ENCODE results near the gene HDGFL2.
"Not testable (repeated sequence)": the region's sequence is repeated elsewhere in the genome, so short reads cannot be mapped to it uniquely, and the experiment has no call there.

The HDGFL2 gene

DNA sequence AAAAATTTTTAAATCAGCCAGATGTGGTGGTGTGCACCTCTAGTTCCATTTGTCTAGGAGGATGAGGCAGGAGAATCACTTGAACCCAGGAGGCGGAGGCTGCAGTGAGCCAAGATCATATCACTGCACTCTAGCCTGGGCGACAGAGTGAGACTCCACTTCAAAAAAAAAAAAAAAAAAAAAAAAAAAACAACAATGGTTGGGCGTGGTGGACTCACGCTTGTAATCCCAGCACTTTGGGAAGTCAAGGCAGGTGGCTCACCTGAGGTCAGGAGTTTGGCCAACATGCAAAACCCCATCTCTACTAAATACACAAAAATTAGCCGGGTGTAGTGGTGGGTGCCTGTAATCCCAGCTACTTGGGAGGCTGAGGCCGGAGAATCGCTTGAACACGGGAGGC, 55.3 kb downstream of the HDGFL2 start:
- DNase-seq (ENCODE audit: extremely low spot score), result not testable (repeated sequence)
- TF ChIP-seq ZNF384 (IDR thresholded peaks at IDR 0.05), result peak; percentile 61; the same call in 1 of the 2 replicates
- CTCF ChIA-PET, result interaction anchor here (1.3 to 2.9 kb wide), 2 partner anchors 8 to 10 kb away, joined by 4 to 20 read pairs; partner anchors contain the start of gene PLIN5
- POLR2A ChIA-PET, result interaction anchor here (1.2 kb wide), 1 partner anchor 8 kb away, joined by 4 read pairs; the partner anchor contains the start of gene PLIN5

DNA sequence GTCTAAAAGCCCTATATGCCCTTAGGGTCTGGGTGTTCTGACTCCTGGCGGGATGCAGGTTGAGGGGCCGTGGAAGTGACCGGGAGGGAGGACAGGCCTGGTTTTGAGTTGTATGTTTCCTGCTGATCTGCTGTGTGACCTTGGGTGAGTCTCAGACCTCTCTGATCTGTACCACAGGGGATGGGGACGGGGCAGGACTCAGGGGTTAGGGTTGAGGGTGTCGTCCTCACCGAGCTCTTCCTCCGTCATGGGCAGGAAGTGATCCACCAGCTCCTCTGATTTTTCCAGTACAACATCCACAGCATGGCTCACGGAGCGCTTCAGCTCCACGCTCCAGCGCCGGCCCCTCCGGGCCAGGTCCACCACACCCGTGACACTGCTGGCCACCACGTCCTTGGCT, 56.7 kb downstream of the HDGFL2 start:
- no peak for DNase-seq (ENCODE audit: extremely low spot score)
- TF ChIP-seq FOXA1 (IDR thresholded peaks at IDR 0.05), result no peak
- no peak for TF ChIP-seq FOXM1 (IDR thresholded peaks at IDR 0.05; ENCODE audit: borderline replicate concordance)
- TF ChIP-seq LEF1 (IDR thresholded peaks at IDR 0.05; ENCODE audit: borderline replicate concordance), result no peak
- CTCF ChIA-PET, result no interaction called here
- POLR2A ChIA-PET, result no interaction called here

DNA sequence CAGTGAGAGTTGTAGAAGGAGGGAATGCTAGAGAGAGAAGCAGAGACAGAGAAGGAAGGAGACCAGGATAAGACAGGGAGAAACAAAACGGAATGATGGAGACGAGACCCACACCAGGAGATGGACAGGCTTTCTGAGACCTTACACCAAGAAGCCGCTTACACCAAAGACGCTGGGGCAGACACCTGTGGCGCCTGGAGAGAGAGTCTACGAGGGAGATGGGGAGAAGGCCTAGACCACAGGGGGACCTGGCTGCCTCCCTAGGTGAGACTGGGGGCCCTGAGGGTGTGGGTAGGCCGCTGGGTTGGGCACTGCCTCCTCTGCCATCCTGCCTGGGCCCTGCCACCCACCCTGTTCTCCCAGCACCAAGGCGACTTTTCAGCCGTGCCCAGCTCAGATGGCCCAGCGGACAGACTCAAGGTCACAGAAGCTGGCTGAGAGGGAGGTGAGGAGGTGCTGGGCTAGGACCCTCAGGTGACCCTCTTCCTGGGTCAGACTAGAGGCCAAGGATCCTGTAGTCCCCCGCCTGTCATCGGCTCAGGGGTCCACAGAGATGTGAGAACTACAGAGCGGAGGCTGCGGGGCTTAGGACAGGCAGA, 57.9 kb downstream of the HDGFL2 start:
- no peak for DNase-seq (ENCODE audit: extremely low spot score)
- CTCF ChIA-PET, result no interaction called here
- TF ChIP-seq SP1 (IDR thresholded peaks at IDR 0.05) (no peak), FOXA1 (IDR thresholded peaks at IDR 0.05) (no peak), ELF4 (IDR thresholded peaks at IDR 0.05) (no peak), FOXM1 (IDR thresholded peaks at IDR 0.05; ENCODE audit: borderline replicate concordance) (no peak), ARNT (IDR thresholded peaks at IDR 0.05) (no peak), SUZ12 (IDR thresholded peaks at IDR 0.05) (no peak), NFRKB (IDR thresholded peaks at IDR 0.05) (no peak), CTBP1 (IDR thresholded peaks at IDR 0.05; ENCODE audit: borderline replicate concordance) (no peak), HDGF (IDR thresholded peaks at IDR 0.05; ENCODE audit: borderline replicate concordance) (no peak), BHLHE40 (IDR thresholded peaks at IDR 0.05; ENCODE audit: borderline replicate concordance) (no peak)
- TF ChIP-seq, protein P1, sequence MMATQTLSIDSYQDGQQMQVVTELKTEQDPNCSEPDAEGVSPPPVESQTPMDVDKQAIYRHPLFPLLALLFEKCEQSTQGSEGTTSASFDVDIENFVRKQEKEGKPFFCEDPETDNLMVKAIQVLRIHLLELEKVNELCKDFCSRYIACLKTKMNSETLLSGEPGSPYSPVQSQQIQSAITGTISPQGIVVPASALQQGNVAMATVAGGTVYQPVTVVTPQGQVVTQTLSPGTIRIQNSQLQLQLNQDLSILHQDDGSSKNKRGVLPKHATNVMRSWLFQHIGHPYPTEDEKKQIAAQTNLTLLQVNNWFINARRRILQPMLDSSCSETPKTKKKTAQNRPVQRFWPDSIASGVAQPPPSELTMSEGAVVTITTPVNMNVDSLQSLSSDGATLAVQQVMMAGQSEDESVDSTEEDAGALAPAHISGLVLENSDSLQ (IDR thresholded peaks at IDR 0.05), result no peak
- POLR2A ChIA-PET, result no interaction called here

- DNase-seq (ENCODE audit: extremely low spot score), result no peak
- TF ChIP-seq NFRKB (IDR thresholded peaks at IDR 0.05), result no peak
- no peak for TF ChIP-seq ELF4 (IDR thresholded peaks at IDR 0.05)
- no peak for TF ChIP-seq L3MBTL2 (conservative IDR thresholded peaks at IDR 0.05)
- no peak for TF ChIP-seq ARNT (IDR thresholded peaks at IDR 0.05)
- no peak for TF ChIP-seq SUZ12 (IDR thresholded peaks at IDR 0.05)
- TF ChIP-seq BHLHE40 (IDR thresholded peaks at IDR 0.05; ENCODE audit: borderline replicate concordance), result no peak
- no peak for TF ChIP-seq ZNF384 (IDR thresholded peaks at IDR 0.05)
- no peak for TF ChIP-seq FOXA1 (IDR thresholded peaks at IDR 0.05)
- TF ChIP-seq CTBP1 (IDR thresholded peaks at IDR 0.05; ENCODE audit: borderline replicate concordance), result no peak
- TF ChIP-seq TARDBP (IDR thresholded peaks at IDR 0.05), result no peak
- no peak for TF ChIP-seq SP1 (IDR thresholded peaks at IDR 0.05)
- TF ChIP-seq FOXK2 (IDR thresholded peaks at IDR 0.05), result no peak
- no peak for TF ChIP-seq HDGF (IDR thresholded peaks at IDR 0.05; ENCODE audit: borderline replicate concordance)
- no peak for TF ChIP-seq LEF1 (IDR thresholded peaks at IDR 0.05; ENCODE audit: borderline replicate concordance)
- TF ChIP-seq FOXM1 (IDR thresholded peaks at IDR 0.05; ENCODE audit: borderline replicate concordance), result no peak
- TF ChIP-seq, protein P1 (IDR thresholded peaks at IDR 0.05), result no peak
- CTCF ChIA-PET, result no interaction called here
- POLR2A ChIA-PET, result no interaction called here
Observed at GRCh38 chr19:4531562-4532165, 59.6 kb downstream of the HDGFL2 start.

GRCh38 chr19:4533334-4533733, 61.2 kb downstream of the HDGFL2 start:
- ChIA-PET POLR2A (interaction anchor here (1.5 kb wide), 1 partner anchor 62 kb away, joined by 3 read pairs; no protein-coding TSS in a partner anchor), CTCF (no interaction called here)
- TF ChIP-seq BHLHE40 (IDR thresholded peaks at IDR 0.05; ENCODE audit: borderline replicate concordance), result no peak
- no peak for TF ChIP-seq LEF1 (IDR thresholded peaks at IDR 0.05; ENCODE audit: borderline replicate concordance)
- no peak for TF ChIP-seq ARNT (IDR thresholded peaks at IDR 0.05)
- TF ChIP-seq TARDBP (IDR thresholded peaks at IDR 0.05), result no peak
- no peak for TF ChIP-seq ZNF384 (IDR thresholded peaks at IDR 0.05)
- no peak for TF ChIP-seq SP1 (IDR thresholded peaks at IDR 0.05)
- no peak for DNase-seq (ENCODE audit: extremely low spot score)

DNA sequence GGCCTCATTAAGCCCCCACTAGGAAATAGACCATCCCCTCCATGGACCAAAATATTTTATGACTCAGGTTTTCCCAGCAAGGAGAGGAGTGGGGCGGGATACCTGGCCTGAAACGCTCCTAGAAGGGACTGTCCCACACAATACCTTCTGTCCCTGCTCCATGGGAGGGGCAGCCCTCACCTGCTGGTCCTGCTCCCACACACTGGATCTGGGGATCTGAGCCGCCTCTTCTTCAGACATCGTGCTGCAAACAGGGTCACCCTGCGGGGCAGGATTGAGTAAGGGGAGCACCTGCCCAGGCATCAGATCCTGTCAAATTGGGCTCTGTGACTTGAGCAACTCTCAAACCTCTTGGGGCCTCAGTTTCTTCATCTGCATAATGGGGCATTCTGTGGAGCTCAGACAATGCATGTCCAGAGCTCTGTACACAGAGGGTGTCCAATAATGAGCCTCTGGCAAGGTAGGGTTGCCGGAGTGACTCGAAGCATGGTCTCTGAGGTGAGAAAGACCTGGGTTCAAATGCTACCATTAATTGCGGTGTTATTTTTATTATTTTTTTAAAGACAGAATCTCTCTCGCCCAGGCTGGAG, 61.8 kb downstream of the HDGFL2 start:
- TF ChIP-seq ARNT (IDR thresholded peaks at IDR 0.05), result no peak
- no peak for TF ChIP-seq FOXM1 (IDR thresholded peaks at IDR 0.05; ENCODE audit: borderline replicate concordance)
- no peak for TF ChIP-seq L3MBTL2 (conservative IDR thresholded peaks at IDR 0.05)
- no peak for TF ChIP-seq FOXA1 (IDR thresholded peaks at IDR 0.05)
- TF ChIP-seq SP1 (IDR thresholded peaks at IDR 0.05), result no peak
- TF ChIP-seq, protein P1 (IDR thresholded peaks at IDR 0.05), result no peak
- no peak for TF ChIP-seq FOXK2 (IDR thresholded peaks at IDR 0.05)
- TF ChIP-seq BHLHE40 (IDR thresholded peaks at IDR 0.05; ENCODE audit: borderline replicate concordance), result no peak
- TF ChIP-seq TARDBP (IDR thresholded peaks at IDR 0.05), result no peak
- TF ChIP-seq NFRKB (IDR thresholded peaks at IDR 0.05), result no peak
- no peak for TF ChIP-seq LEF1 (IDR thresholded peaks at IDR 0.05; ENCODE audit: borderline replicate concordance)
- no peak for TF ChIP-seq ELF4 (IDR thresholded peaks at IDR 0.05)
- TF ChIP-seq SUZ12 (IDR thresholded peaks at IDR 0.05), result no peak
- TF ChIP-seq CTBP1 (IDR thresholded peaks at IDR 0.05; ENCODE audit: borderline replicate concordance), result no peak
- no peak for TF ChIP-seq HDGF (IDR thresholded peaks at IDR 0.05; ENCODE audit: borderline replicate concordance)
- no peak for TF ChIP-seq ZNF384 (IDR thresholded peaks at IDR 0.05)
- POLR2A ChIA-PET, result interaction anchor here (1.4 to 1.5 kb wide), 2 partner anchors 63 kb away, joined by 3 read pairs; no protein-coding TSS in a partner anchor
- DNase-seq (ENCODE audit: extremely low spot score), result no peak
- CTCF ChIA-PET, result interaction anchor here (2.0 kb wide), 2 partner anchors 8 to 11 kb away, joined by 13 to 20 read pairs; no protein-coding TSS in a partner anchor
